Renal pelvis (tissue), 4 donors: ENCODE measurements around the gene RTL1. TPM values are rescaled to one million over a fixed set of nuclear protein-coding genes. Genes with fewer than 3 reads are reported as not detected.

Experiments
- DNase-seq: peaks from one replicate; pipeline ENCODE4 v3.0.0-alpha.2; 2013
- polyA plus RNA-seq, 3 donors: library from polyadenylated mRNA; unstranded; fragments of 120-200 nt; gene quantifications; one replicate each; pipeline ENCODE4 v1.2.1, GENCODE V29; 2013; ENCODE audit not compliant: insufficient read length in 3 of 3

Gene RTL1
- polyA plus RNA-seq, 3 donors: 0.10 to 0.13 TPM; not detected in 1

DNA sequence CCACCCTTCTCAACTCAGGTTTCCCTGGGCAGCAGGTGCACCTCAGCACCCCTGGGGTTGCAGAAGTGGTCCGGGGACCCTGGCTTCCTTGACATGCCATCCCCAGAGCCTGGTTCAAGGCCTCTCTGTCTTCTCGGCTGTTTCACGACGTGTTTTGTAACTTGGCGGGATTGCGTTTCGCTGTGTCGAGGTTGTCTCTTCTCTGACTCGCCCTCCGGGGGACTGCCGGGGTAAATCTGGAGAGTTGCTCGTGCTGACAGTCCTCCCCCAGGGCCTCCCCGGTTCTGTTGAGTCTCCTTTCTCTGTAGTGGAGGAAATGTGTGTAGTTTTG lies 52.0 kb downstream of the RTL1 start:
- DNase-seq: no peak

DNA sequence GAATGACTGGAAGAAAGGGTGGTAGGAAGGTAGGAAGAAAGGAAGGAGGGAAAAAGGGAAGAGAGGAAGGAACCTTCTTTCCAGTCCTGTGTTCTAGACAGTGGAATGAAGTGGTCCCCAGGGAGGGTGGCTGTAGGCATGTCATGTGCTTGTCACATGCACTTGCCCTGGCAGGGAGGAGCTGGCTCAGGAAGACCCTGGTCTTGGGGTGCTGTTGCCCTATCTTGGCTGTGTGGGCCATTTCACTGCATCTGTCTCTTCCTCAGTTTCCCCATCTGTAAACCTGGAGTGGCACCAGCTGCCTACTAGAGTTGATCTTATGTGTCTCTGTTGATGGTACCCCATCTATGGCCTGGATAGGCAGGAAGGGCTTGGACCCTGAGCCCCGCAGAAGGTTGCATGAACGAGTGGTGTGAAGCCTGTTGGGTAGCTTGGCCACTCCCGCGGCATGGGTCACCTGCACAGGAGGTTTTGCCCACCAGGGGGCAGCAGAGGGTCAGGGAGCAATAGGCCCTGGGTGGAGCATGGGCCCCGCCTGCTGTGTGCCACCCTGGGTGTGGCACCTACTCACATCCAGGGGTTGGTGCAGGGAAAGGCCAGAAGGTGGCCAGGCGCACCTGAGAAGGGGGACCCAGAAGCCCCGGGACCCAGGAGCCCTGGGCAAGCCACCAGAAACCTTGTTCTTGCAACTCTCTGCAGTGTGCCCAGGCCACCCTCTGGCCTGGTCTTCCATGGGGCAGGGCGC lies 52.5 kb downstream of the RTL1 start:
- DNase-seq: no peak

DNA sequence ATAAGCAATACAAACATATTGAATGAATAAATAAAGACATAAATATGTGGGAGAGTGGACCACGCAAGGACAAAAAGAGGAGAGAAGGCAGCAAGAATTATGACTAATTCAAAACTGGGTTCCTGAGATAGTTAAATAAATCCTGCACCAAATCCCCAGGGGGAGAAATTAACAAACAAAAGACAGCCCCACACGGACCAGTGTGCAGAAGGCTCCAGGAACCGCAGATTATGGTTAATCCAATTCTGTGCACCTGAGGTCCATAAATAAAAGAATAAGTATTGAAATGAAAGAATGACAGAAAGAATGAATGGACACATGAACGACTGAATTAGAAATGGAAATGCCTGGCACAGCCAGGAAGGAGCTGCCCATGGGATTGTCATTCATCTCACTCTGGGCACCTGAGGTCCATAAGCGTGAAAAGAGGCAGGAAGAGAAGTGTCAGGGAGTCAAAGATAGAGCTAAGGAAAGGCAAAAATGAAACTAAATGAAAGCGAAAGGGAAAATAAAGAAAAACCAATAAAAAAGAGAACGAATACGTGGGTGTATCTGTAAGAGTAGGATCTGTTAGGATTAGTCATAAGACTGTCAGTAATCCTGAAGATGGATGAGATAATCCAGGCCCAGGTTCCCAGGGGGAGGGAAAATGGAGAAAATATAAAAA lies 54.3 kb downstream of the RTL1 start:
- DNase-seq: no peak

DNA sequence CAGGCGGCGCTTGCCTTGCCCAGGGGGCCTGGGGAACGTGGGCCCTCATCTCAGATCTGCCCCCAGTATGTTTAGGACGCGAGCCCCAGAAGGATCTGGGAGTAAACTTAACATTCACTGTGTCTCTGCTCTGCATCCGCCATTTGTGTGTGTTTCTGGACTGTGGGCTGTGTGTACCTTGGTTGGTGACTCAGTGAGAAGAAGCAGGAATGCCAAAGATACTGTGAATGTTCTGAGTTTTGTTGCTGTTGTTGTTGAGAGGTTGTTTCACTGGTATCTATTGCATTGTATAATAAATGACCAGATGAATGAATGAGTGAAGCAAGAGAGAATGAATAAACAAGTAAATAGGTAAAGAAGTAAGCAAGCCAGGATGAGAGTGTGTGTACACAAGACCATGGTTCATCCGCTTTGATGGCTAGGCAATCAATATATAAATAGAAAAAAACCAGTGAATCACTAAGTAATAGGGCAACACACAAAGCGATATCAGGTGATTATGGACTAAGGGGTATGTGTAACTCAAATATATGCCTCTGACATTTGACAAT lies 57.1 kb downstream of the RTL1 start:
- no peak for DNase-seq

DNA sequence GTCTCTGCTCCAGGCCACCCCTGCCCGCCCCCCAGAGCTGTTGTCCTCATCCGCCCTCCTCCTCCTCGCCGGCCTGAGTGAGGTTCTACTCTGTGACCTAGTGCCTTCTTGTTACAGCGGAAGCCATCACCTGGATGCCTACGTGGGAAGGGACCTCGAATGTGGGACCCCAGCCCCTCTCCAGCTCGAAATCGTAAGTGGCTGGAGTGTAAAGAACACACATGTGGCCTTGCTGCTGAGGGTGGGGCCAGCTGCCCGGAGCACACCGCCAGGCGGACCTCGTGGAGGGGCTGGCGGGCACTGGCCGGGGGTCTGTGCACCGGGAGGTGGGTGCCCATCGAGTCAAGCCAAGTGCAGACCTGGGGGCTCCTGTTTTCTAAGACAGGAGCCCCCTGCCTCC lies 58.2 kb downstream of the RTL1 start:
- DNase-seq: no peak

DNA sequence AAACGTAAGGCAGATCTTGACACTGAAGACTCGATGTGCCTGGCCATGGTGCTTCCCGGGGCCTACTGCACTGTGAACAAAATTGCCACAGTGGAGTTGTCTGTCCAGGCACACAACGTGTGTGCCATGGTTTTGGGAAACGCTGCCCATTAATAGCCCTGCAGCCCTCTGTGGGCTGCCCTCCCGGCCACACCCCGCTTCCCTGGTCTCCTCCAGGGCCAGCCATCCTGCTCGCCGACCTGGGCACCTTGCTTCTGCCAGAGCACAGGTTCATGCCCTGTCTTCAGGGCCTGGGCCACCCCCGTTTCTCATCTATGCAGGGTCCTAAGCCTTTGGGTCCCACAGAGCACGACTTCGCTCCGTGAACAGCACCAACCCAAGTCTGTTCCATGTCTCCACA lies 58.7 kb downstream of the RTL1 start:
- DNase-seq: no peak

DNA sequence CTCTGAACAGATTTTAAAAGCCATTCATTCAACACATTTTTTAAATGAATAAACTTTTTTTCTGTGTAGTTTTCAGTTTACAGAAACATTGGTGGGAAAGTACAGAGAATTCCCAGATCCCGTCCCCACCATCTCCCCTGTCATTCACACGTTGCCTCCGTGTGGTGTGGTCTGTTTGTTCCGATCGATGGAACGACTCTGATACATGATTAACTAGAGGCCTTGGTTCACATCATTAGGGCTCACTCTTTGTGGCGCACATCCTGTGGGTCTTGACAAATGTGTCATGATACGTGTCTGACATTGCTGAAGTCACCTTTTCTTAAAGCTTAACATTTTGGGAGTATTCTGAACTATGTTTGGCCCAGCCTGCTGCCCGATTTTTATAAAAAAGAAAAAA lies 59.1 kb downstream of the RTL1 start:
- no peak for DNase-seq

DNA sequence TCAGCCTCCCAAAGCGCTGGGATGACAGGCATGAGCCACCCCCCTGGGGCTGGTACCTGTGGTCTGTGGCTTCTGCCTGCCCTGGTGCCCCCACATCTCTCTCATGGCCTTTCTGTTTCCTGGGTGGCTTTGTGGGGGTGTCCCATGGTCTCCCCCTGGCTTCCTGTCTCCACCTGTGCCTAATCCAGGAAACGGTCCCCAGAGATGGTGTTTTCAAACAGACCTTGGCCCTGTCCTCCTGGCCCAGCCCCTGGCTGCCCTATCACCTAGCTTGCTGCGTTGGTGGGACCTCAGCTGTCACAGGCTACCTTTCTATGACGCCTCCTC lies 59.5 kb downstream of the RTL1 start:
- no peak for DNase-seq

DNA sequence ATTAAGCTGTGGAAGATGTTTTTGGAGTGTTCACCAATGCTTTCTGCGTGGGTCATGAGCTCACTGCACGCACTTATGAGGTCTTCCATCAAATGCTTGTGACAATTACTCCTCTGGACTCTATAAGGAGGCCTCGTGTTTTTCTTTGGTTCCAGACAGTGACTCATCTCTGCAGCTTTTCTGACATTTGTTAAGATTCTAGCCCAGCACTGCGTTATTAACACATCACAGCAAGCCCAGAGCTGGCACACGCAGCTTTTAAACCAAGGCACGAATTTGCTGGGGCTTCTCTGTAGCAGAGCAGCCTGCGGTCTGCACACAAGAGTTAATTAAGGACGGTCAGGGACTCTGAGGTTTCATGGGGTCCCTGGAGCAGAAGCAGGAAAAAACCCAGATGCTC lies 60.7 kb downstream of the RTL1 start:
- DNase-seq: no peak

DNA sequence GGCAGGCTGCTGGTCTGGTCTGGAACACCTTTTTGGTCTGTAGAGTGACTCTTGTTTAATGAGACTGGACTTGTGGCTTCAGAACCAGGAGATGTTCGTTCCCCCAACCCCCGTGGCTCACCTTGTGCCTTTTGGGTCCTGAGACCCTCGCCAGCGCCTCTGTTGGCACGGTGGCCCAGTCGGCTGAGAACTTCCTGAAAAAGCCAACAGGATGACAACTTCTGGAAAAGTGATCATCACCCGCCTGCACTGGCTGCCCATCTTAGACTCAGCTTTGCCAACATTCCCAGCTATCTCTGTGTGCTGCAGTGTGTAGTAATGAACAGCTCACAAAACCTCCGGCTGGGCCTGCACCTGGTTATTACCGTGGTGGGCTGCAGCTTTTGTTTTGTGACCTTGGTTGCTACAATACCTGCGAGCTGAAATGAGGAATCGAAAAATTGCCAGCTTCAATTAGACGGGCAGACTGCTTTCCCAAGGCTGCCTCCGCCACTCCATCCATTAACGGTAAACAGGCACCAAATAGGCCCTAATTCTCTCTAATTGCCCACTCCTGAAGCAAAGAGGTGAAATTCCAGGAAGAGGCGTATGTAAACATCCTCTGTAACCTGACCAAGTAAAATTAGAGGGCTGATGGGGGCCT lies 61.6 kb downstream of the RTL1 start:
- no peak for DNase-seq

DNA sequence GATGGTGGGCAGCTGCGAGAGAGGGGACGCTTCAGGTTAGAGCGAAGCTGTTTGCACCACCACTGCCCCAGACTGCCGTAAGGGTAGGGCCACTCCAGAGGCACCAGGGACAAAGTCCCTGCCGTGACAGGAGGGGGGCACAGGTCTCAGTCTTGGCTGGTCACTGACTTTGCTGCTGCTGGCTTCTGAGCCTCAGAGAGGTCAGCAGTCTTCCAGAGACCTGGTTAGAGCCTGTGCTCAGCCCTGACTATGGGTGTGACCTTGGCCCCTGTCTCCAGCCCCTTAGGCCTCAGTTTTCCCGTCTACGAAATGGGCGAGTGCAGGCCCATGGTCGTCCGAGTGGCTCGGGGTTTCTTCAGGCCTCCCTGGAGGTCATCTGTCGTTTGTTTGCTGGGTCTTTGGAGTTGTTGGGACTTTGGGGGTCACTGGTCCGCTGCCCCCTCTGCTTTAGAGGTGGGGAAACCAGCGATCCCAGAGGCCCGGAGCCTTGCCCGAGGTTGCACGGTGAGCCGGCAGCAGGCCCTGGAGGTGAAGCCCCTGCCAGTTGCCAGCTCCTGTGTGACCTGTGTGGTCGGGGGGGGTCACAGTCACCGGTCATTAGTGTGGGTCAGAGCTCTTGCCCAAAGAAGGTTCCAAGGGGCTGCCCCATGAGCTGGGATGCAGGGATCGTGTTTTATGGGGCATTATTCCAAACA lies 62.3 kb downstream of the RTL1 start:
- DNase-seq: no peak

DNA sequence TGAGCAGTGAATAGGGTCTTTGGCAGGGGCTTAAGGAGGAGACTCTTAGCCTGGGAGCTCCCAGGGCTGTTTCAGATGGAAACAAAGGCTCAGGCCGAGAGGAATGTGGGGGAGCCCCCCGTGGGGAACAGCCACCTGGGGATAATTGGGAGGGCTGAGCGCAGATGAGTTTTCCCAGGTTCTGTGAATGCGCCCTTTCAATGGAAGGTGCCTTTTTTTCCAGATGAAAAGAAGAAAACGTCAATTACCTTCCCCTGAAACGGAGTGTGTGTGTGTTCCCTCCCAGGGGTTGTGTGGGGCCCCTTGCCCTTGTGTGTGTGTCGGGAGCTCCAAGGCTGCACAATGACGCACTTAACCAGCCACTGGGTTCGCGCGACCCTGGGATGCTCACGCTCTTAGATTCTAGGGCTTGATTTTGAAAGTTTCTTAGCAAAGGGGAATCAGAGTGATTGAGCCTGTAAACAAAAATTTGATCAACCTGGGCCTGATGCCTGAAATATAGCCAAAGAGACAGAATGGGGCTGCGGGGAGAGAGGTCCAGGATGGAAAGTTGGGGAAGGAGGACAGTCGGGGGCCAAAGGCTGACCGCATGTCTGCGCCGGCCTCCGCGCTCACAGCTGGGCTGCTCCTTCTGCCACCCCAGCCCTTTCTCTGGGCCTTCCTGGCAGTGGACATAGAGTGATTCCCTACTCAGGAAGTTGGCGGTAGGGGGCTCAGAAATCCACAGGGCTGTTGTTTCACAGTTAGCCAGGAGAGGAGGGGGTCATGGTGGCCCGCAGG lies 63.0 kb downstream of the RTL1 start:
- no peak for DNase-seq

DNA sequence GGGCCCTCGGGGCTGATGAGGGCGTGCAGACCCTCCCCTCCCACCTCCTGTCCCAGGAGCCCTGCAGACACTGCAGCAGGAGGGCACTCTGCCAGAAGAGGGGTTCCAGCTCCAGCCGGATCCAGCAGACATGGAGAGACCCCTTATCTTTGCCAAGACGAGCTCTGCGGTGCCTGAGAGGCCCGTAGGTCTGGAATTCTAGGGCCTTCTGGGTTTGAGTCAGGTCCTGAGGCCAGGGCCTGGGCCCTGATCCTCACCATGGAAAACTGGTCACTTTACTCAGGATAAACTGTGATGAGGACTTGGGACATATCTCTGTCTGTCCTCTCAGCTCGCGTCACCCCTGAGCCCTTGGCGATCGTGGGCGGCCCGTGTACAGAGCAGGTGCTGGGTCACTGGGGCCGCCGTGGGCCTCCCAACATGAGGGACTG lies 63.8 kb downstream of the RTL1 start:
- no peak for DNase-seq

DNA sequence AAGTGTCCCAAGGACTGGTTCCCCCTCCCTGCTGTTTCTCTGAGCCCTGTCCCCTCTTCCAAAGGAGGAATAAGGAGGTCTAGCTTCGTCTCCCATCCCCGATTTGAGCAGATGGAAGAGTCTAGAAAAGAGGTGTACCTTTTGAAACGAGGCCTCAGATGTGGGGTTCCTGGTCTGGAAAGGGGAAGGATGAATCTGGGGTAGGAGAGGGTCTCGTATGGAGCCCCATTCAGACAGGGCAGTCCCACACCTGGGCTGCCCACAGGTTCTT lies 64.3 kb downstream of the RTL1 start:
- no peak for DNase-seq

DNA sequence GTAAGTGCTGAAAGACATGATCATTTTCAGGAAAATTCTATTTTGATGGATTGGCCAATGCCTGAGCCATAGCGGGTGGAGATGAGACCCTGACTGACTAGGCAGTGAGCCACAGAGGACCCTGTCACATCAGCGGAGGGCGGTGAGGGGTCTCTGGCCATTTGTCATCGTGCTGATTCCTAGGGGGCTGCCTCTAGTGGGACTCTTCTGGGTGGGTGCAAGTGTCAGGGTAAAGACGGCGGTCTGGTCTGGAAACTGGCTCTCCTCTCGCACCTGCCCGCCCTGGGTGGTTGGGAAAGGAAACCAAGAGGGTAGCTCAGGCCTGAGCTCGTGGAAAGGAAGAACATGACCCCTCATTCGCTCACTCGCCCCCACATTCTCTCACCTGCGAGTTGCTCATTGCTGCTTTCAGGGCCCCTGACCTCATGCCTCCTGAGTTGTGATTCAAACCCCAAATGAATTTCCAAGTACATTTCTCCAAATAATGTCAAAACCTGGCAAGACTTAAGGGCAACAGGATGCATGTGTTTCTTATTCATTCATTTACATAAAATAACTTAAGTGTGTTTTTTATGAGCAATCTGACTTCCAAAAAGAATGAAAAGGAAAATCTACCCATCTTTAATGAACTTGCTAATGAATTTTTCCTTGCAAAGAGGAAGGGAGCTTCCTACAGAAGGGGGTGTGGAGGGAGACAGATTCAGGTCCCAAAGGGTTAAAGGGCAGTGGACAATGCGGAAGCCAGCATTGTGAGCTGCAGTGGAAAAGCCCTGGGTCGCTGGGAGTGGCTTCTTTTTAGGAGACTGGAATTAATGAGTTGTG lies 64.8 kb downstream of the RTL1 start:
- DNase-seq: no peak

DNA sequence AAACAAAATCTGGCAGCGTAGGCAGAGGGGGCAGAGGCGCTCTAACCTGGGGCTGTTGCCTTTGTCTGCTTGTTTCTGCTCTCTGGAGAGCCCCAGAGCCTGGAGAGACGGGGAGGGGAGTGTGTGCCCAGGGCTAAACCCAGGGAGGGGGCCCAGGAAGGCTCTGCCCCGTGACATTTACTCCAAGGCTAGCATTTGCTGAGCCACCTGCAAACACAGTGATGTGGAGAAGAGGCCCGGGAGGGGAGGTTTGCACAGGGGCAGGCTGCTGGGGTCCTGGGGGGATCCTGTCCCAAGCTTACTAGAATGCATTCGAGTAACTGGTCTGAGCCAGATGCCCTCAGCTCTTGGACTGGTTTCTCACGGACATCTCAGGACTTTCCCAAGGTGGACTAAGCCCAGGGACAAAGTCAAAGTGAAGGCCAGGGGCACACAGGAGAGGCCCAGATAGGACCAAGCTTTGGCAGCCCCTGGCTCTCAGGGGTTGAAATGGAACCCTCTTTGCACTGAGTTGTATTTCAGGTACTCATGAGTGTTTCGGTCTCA lies 65.6 kb downstream of the RTL1 start:
- DNase-seq: no peak

DNA sequence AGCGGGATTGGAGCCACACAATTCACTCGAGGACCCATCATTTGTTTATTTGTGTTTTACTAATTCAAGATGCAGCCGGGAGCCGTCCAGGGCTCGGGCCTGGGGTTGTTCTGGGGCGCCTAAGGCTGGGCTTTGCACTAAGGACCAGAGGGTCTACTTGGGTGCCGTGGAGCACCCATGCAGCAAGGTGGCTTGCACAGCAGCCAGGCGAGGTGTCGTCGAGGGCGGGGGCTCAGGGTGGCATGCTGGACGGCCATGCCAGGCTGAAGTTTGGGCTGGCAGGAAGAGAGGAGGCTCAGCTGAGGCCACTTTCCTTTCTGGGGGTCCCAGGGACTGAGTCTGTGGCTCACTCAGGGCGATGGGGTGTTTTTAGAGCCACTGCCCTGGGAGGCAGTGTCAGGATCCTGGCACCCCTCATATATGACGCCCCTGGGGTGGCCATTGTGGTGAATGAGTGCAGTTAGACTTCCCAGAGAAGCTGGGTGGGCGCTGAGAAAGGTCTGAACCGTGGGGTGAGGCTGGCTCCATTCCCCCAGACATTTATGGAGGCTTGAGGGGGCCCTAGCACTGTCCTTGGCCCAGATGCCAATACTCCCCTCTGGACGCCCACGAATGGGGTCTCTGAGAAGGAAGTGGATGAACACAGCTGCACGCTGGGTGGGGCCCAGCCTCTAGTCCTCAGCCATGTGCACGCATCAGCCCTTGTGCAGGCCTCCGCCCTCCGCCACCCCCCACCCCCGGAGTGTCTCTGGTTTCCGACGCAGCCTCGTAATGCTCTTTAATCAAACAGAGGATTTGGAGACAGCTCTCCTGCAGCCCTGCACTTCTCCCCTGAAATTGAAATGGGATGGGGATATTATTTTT lies 66.3 kb downstream of the RTL1 start:
- DNase-seq: no peak

DNA sequence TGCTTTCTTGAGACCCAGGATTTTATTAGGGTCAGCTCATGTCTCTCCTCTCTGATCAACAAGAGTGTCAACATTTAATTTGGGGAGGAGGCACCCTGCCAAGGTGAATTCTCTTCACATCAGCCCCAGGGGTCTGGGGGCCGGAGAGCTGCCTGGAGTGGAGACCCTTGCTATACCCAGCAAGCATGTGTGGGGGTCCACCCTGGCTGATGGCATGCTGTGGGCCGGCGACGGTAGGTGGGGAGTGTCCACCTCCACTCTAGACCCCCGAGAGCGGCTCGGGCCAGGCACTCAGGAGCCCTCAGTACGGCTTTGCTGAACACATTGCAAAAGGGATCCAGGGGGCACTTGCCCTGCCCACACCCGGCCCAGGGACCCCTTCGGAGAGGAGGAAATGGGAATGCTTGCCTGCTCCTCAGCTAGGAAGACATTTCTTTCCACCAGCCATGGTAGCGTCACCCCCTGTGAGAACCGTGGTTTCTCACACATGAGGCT lies 67.2 kb downstream of the RTL1 start:
- DNase-seq: no peak

DNA sequence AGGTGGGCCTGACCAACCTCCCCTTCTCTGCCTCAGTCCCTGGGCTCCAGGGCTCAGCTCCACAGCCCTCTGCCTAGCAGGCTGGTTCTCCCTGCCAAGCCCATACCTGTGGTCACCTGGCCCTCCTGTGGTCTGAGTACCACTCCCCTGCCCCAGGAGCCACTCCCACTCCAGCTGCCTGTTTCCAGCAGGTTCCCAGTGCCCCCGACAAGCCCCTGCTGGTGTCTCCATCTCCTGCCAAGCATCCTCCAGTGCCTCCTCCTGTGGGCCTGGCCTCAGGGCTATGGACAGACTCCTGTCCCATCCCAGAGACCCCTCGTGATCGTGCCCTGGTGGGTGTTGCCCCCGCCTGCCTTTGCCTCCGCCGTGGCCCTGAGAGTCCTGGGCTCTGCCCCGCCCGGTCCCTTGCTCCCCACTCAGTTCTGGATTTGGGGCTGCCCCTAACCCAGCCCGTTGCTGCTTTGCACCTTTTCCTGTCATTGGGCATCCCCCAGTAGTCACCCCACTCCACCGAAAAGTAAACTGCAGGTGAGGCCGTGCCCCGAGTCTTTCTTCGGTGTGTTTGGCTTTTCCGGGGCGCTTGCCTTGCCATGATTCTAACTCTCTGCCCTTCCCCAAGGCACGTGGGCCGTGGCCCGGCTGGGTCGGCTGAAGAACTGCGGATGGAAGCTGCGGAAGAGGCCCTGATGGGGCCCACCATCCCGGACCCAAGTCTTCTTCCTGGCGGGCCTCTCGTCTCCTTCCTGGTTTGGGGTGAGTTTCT lies 67.8 kb downstream of the RTL1 start:
- no peak for DNase-seq
